ENCODE data around the gene NUP210L.

NUP210L gene

GRCh38 chr1:154192476-154192875, 37.6 kb upstream of the NUP210L start (continued):
- TF ChIP-seq, protein P1, sequence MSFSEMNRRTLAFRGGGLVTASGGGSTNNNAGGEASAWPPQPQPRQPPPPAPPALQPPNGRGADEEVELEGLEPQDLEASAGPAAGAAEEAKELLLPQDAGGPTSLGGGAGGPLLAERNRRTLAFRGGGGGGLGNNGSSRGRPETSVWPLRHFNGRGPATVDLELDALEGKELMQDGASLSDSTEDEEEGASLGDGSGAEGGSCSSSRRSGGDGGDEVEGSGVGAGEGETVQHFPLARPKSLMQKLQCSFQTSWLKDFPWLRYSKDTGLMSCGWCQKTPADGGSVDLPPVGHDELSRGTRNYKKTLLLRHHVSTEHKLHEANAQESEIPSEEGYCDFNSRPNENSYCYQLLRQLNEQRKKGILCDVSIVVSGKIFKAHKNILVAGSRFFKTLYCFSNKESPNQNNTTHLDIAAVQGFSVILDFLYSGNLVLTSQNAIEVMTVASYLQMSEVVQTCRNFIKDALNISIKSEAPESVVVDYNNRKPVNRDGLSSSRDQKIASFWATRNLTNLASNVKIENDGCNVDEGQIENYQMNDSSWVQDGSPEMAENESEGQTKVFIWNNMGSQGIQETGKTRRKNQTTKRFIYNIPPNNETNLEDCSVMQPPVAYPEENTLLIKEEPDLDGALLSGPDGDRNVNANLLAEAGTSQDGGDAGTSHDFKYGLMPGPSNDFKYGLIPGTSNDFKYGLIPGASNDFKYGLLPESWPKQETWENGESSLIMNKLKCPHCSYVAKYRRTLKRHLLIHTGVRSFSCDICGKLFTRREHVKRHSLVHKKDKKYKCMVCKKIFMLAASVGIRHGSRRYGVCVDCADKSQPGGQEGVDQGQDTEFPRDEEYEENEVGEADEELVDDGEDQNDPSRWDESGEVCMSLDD (tag by site-specific recombination; IDR thresholded peaks at IDR 0.05) = no peak
- TF ChIP-seq OSR2 (tag by site-specific recombination; IDR thresholded peaks at IDR 0.05) (no peak), YY1 (tag by site-specific recombination; IDR thresholded peaks at IDR 0.05) (no peak), ZNF133 (tag by site-specific recombination; IDR thresholded peaks at IDR 0.05) (no peak)
- TF ChIP-seq, protein P2, sequence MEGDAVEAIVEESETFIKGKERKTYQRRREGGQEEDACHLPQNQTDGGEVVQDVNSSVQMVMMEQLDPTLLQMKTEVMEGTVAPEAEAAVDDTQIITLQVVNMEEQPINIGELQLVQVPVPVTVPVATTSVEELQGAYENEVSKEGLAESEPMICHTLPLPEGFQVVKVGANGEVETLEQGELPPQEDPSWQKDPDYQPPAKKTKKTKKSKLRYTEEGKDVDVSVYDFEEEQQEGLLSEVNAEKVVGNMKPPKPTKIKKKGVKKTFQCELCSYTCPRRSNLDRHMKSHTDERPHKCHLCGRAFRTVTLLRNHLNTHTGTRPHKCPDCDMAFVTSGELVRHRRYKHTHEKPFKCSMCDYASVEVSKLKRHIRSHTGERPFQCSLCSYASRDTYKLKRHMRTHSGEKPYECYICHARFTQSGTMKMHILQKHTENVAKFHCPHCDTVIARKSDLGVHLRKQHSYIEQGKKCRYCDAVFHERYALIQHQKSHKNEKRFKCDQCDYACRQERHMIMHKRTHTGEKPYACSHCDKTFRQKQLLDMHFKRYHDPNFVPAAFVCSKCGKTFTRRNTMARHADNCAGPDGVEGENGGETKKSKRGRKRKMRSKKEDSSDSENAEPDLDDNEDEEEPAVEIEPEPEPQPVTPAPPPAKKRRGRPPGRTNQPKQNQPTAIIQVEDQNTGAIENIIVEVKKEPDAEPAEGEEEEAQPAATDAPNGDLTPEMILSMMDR (tag by site-specific recombination; IDR thresholded peaks at IDR 0.05) = no peak

DNA sequence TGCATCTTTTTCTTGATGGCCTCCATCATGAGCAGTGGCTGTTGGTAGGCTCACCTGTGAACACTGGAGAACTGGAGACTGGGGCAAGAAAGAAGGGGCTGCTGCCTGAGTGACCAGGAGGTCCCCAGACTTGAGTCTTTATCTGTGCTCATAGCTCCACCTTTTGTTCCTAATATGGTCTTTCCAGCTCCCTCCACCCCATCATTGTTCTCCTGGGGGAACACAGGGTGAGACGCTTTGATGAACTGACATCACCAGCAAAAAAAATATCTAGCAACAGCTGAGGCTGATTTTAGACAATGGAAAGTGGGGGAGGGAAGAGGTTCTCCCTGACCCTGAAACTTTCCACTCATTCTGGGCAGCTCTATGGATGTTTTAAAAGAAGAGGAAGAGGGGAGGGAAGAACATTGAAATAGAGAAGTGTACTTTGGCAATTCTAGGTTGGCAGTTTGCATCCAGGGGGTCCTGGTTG, 37.2 kb upstream of the NUP210L start, which contains the start of gene TPM3:
TPM3 (minus strand) TSS at position 111 of the 472 bp plus-strand sequence; CDS start at position 29, 82 bp downstream.
- TF ChIP-seq HOXC10 (CRISPR knock-in tag; IDR thresholded peaks at IDR 0.05) (no peak), ZNF335 (tag by site-specific recombination; conservative IDR thresholded peaks at IDR 0.05) (0 out of 2 replicates have a peak, but pooled peaks have one; percentile 20), ZNF48 (tag by site-specific recombination; IDR thresholded peaks at IDR 0.05) (no peak), ZBTB17 (tag by site-specific recombination; IDR thresholded peaks at IDR 0.05) (peak; percentile 66; the same call in 1 of the 2 replicates), ZNF24 (tag by site-specific recombination; IDR thresholded peaks at IDR 0.05) (no peak)
- TF ChIP-seq, protein P3, sequence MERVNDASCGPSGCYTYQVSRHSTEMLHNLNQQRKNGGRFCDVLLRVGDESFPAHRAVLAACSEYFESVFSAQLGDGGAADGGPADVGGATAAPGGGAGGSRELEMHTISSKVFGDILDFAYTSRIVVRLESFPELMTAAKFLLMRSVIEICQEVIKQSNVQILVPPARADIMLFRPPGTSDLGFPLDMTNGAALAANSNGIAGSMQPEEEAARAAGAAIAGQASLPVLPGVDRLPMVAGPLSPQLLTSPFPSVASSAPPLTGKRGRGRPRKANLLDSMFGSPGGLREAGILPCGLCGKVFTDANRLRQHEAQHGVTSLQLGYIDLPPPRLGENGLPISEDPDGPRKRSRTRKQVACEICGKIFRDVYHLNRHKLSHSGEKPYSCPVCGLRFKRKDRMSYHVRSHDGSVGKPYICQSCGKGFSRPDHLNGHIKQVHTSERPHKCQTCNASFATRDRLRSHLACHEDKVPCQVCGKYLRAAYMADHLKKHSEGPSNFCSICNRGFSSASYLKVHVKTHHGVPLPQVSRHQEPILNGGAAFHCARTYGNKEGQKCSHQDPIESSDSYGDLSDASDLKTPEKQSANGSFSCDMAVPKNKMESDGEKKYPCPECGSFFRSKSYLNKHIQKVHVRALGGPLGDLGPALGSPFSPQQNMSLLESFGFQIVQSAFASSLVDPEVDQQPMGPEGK (tag by site-specific recombination; IDR thresholded peaks at IDR 0.05) = 0 out of 2 replicates have a peak, but pooled peaks have one; percentile 29
- Histone ChIP-seq H3K9me3 (ENCODE audit: control insufficient read depth, insufficient read depth, low read depth, low read length) (no peaks in the 10 kb centered on the region), H3K27ac (ENCODE audit: extremely low read depth, low read depth, low read length) (no peak within 1 kb of the TSS), H3K36me3 (ENCODE audit: control insufficient read depth in 2 of 2, insufficient read depth in 1 of 2, low read length in 2 of 2) (no peaks in the 10 kb centered on the region), H3K4me3 (ENCODE audit: low read depth, low read length) (no peak within 1 kb of the TSS), H3K4me1 (ENCODE audit: control insufficient read depth, insufficient read depth, low read length) (peaks cover 3% of the 10 kb centered on the region)
- ChIA-PET POLR2A (interaction anchor here (1.4 to 2.4 kb wide), 2 partner anchors 9 to 28 kb away, joined by 3 to 7 read pairs; partner anchors contain the start of gene UBAP2L), CTCF (interaction anchor here (0.6 to 2.4 kb wide), 2 partner anchors 143 to 386 kb away, joined by 4 to 11 read pairs; no protein-coding TSS in a partner anchor)

- CTCF ChIA-PET = interaction anchor here (0.7 to 2.4 kb wide), 4 partner anchors 9 to 251 kb away, joined by 3 to 11 read pairs (median 6); no protein-coding TSS in a partner anchor
- Histone ChIP-seq H3K4me1 (ENCODE audit: control insufficient read depth, insufficient read depth, low read length) (peaks cover 4% of the 10 kb centered on the region; the same call in 1 of the 2 replicates), H3K27ac (ENCODE audit: extremely low read depth, low read depth, low read length) (no peak overlapping the region), H3K9me3 (ENCODE audit: control insufficient read depth, insufficient read depth, low read depth, low read length) (no peaks in the 10 kb centered on the region), H3K36me3 (ENCODE audit: control insufficient read depth in 2 of 2, insufficient read depth in 1 of 2, low read length in 2 of 2) (no peaks in the 10 kb centered on the region), H3K4me3 (ENCODE audit: low read depth, low read length) (no peak overlapping the region)
- no peak for TF ChIP-seq ZNF175 (tag by site-specific recombination; IDR thresholded peaks at IDR 0.05)
- POLR2A ChIA-PET = interaction anchor here (0.5 to 2.4 kb wide), 3 partner anchors 8 to 227 kb away, joined by 4 to 7 read pairs (median 4); partner anchors contain the start of genes SLC39A1 and UBAP2L
Measured at GRCh38 chr1:154190550-154190949, 35.7 kb upstream of the NUP210L start.
